Measurements from ENCODE around the gene PODN.

The PODN gene

GRCh38 chr1:53049574-53049967 lies 12.4 kb upstream of the PODN start:
- WGBS = 100% methylated on average over 3 of the region's 3 CpGs
- no peak overlapping the region for H3K4ac ChIP-seq (ENCODE audit: low read depth in 1 of 2, low read length in 2 of 2)
- no peak overlapping the region for H4K8ac ChIP-seq (ENCODE audit: low read length)
- no peak overlapping the region for H3K23ac ChIP-seq (ENCODE audit: low read length in 2 of 2)
- peak overlapping the region; percentile 18 for H3K9ac ChIP-seq (ENCODE audit: low read length)
- H2BK15ac ChIP-seq (ENCODE audit: low read depth, poor library complexity, severe bottlenecking) = no peak overlapping the region
- no peak overlapping the region for H3K27ac ChIP-seq (ENCODE audit: low read length, poor library complexity, severe bottlenecking)
- H2AFZ ChIP-seq (ENCODE audit: low read depth, low read length) = no peak overlapping the region
- no peaks in the 10 kb centered on the region for H3K27me3 ChIP-seq (ENCODE audit: control insufficient read depth in 1 of 2, insufficient read depth in 1 of 2, low read length in 2 of 2)
- no peak overlapping the region for H3K4me3 ChIP-seq (ENCODE audit: insufficient read depth in 1 of 2, low read depth in 1 of 2, low read length in 2 of 2)
- H3K14ac ChIP-seq (ENCODE audit: low read length in 2 of 2) = no peak overlapping the region
- H2BK120ac ChIP-seq (ENCODE audit: low read depth, low read length) = no peak overlapping the region
- no peak overlapping the region for H3K18ac ChIP-seq (ENCODE audit: low read depth in 1 of 2, low read length in 2 of 2)
- peaks cover 11 to 71% of the 10 kb centered on the region in 2 experiments for H3K36me3 ChIP-seq (ENCODE audit: control insufficient read depth in 1 of 2, insufficient read depth in 2 of 2, low read depth in 1 of 2, low read length in 2 of 2)
- H2AK5ac ChIP-seq (ENCODE audit: low read length, severe bottlenecking) = no peak overlapping the region
- DNase-seq = no peak
- peaks cover 3% of the 10 kb centered on the region for H3K79me1 ChIP-seq (replicated peaks; ENCODE audit: low read length, poor library complexity, severe bottlenecking)
- peaks cover 7% of the 10 kb centered on the region for H3K4me1 ChIP-seq (ENCODE audit: control insufficient read depth, insufficient read depth, low read depth, low read length)
- H3K9me3 ChIP-seq (ENCODE audit: control insufficient read depth, low read length) = no peaks in the 10 kb centered on the region
- no peak overlapping the region for H3K4me2 ChIP-seq (ENCODE audit: low read length, poor library complexity, severe bottlenecking)
- no peak overlapping the region for H4K91ac ChIP-seq (ENCODE audit: low read length)
- H2BK5ac ChIP-seq (ENCODE audit: low read depth, low read length, poor library complexity, severe bottlenecking) = no peak overlapping the region
- no peak overlapping the region for H2BK12ac ChIP-seq (ENCODE audit: low read length in 2 of 2)

- no CpG with 5 or more reads among the region's 2 CpGs for WGBS
- no peak overlapping the region for H2AFZ ChIP-seq (ENCODE audit: low read depth, low read length)
- no peak overlapping the region for H3K4me2 ChIP-seq (ENCODE audit: low read length, poor library complexity, severe bottlenecking)
- no peak overlapping the region for H2AK5ac ChIP-seq (ENCODE audit: low read length, severe bottlenecking)
- H3K23ac ChIP-seq (ENCODE audit: low read length in 2 of 2) = no peak overlapping the region
- no peak overlapping the region for H3K4ac ChIP-seq (ENCODE audit: low read depth in 1 of 2, low read length in 2 of 2)
- H4K91ac ChIP-seq (ENCODE audit: low read length) = no peak overlapping the region
- H2BK120ac ChIP-seq (ENCODE audit: low read depth, low read length) = no peak overlapping the region
- DNase-seq = no peak
- no peak overlapping the region for H2BK15ac ChIP-seq (ENCODE audit: low read depth, poor library complexity, severe bottlenecking)
- H3K27me3 ChIP-seq (ENCODE audit: control insufficient read depth in 1 of 2, insufficient read depth in 1 of 2, low read length in 2 of 2) = no peaks in the 10 kb centered on the region
- H3K36me3 ChIP-seq (ENCODE audit: control insufficient read depth in 1 of 2, insufficient read depth in 2 of 2, low read depth in 1 of 2, low read length in 2 of 2) = peaks cover 11 to 73% of the 10 kb centered on the region in 2 experiments
- H3K9me3 ChIP-seq (ENCODE audit: control insufficient read depth, low read length) = no peaks in the 10 kb centered on the region
- peak overlapping the region; percentile 18 for H3K9ac ChIP-seq (ENCODE audit: low read length)
- no peak overlapping the region for H3K27ac ChIP-seq (ENCODE audit: low read length, poor library complexity, severe bottlenecking)
- H3K79me1 ChIP-seq (replicated peaks; ENCODE audit: low read length, poor library complexity, severe bottlenecking) = no peaks in the 10 kb centered on the region
- H2BK12ac ChIP-seq (ENCODE audit: low read length in 2 of 2) = no peak overlapping the region
- H3K4me1 ChIP-seq (ENCODE audit: control insufficient read depth, insufficient read depth, low read depth, low read length) = peaks cover 7% of the 10 kb centered on the region
- H2BK5ac ChIP-seq (ENCODE audit: low read depth, low read length, poor library complexity, severe bottlenecking) = no peak overlapping the region
- no peak overlapping the region for H3K4me3 ChIP-seq (ENCODE audit: insufficient read depth in 1 of 2, low read depth in 1 of 2, low read length in 2 of 2)
- H3K18ac ChIP-seq (ENCODE audit: low read depth in 1 of 2, low read length in 2 of 2) = no peak overlapping the region
- H4K8ac ChIP-seq (ENCODE audit: low read length) = no peak overlapping the region
- H3K14ac ChIP-seq (ENCODE audit: low read length in 2 of 2) = no peak overlapping the region
Observed at GRCh38 chr1:53050310-53050709, 11.7 kb upstream of the PODN start.

- Histone ChIP-seq H3K9me3 (ENCODE audit: control insufficient read depth, low read length) (no peaks in the 10 kb centered on the region), H3K4me2 (ENCODE audit: low read length, poor library complexity, severe bottlenecking) (no peak overlapping the region), H3K4ac (ENCODE audit: low read depth in 1 of 2, low read length in 2 of 2) (no peak overlapping the region), H4K91ac (ENCODE audit: low read length) (no peak overlapping the region), H2BK15ac (ENCODE audit: low read depth, poor library complexity, severe bottlenecking) (no peak overlapping the region), H2AFZ (ENCODE audit: low read depth, low read length) (no peak overlapping the region), H3K27me3 (ENCODE audit: control insufficient read depth in 1 of 2, insufficient read depth in 1 of 2, low read length in 2 of 2) (no peaks in the 10 kb centered on the region), H3K4me1 (ENCODE audit: control insufficient read depth, insufficient read depth, low read depth, low read length) (peaks cover 7% of the 10 kb centered on the region), H3K14ac (ENCODE audit: low read length in 2 of 2) (no peak overlapping the region), H2BK5ac (ENCODE audit: low read depth, low read length, poor library complexity, severe bottlenecking) (no peak overlapping the region), H4K8ac (ENCODE audit: low read length) (no peak overlapping the region), H2BK12ac (ENCODE audit: low read length in 2 of 2) (no peak overlapping the region), H3K23ac (ENCODE audit: low read length in 2 of 2) (no peak overlapping the region), H3K27ac (ENCODE audit: low read length, poor library complexity, severe bottlenecking) (no peak overlapping the region), H3K4me3 (ENCODE audit: insufficient read depth in 1 of 2, low read depth in 1 of 2, low read length in 2 of 2) (no peak overlapping the region), H3K36me3 (ENCODE audit: control insufficient read depth in 1 of 2, insufficient read depth in 2 of 2, low read depth in 1 of 2, low read length in 2 of 2) (peaks cover 11 to 68% of the 10 kb centered on the region in 2 experiments), H3K79me1 (replicated peaks; ENCODE audit: low read length, poor library complexity, severe bottlenecking) (no peaks in the 10 kb centered on the region), H3K9ac (ENCODE audit: low read length) (no peak overlapping the region), H3K18ac (ENCODE audit: low read depth in 1 of 2, low read length in 2 of 2) (no peak overlapping the region), H2BK120ac (ENCODE audit: low read depth, low read length) (no peak overlapping the region), H2AK5ac (ENCODE audit: low read length, severe bottlenecking) (no peak overlapping the region)
- no peak for DNase-seq
- 39% methylated on average over 1 of the region's 1 CpG for WGBS
Observed at GRCh38 chr1:53051676-53052075, 10.3 kb upstream of the PODN start.

- Histone ChIP-seq H3K9me3 (ENCODE audit: control insufficient read depth, low read length) (no peaks in the 10 kb centered on the region), H2BK5ac (ENCODE audit: low read depth, low read length, poor library complexity, severe bottlenecking) (no peak overlapping the region), H3K4me3 (ENCODE audit: insufficient read depth in 1 of 2, low read depth in 1 of 2, low read length in 2 of 2) (no peak overlapping the region), H3K27me3 (ENCODE audit: control insufficient read depth in 1 of 2, insufficient read depth in 1 of 2, low read length in 2 of 2) (peaks cover 0 to 11% of the 10 kb centered on the region in 2 experiments), H3K79me1 (replicated peaks; ENCODE audit: low read length, poor library complexity, severe bottlenecking) (no peaks in the 10 kb centered on the region), H3K4ac (ENCODE audit: low read depth in 1 of 2, low read length in 2 of 2) (no peak overlapping the region), H3K4me1 (ENCODE audit: control insufficient read depth, insufficient read depth, low read depth, low read length) (peaks cover 6% of the 10 kb centered on the region), H2BK15ac (ENCODE audit: low read depth, poor library complexity, severe bottlenecking) (no peak overlapping the region), H4K91ac (ENCODE audit: low read length) (no peak overlapping the region), H2BK120ac (ENCODE audit: low read depth, low read length) (no peak overlapping the region), H3K18ac (ENCODE audit: low read depth in 1 of 2, low read length in 2 of 2) (no peak overlapping the region), H3K4me2 (ENCODE audit: low read length, poor library complexity, severe bottlenecking) (no peak overlapping the region), H3K36me3 (ENCODE audit: control insufficient read depth in 1 of 2, insufficient read depth in 2 of 2, low read depth in 1 of 2, low read length in 2 of 2) (peaks cover 6 to 26% of the 10 kb centered on the region in 2 experiments), H3K9ac (ENCODE audit: low read length) (no peak overlapping the region), H2BK12ac (ENCODE audit: low read length in 2 of 2) (no peak overlapping the region), H4K8ac (ENCODE audit: low read length) (no peak overlapping the region), H2AFZ (ENCODE audit: low read depth, low read length) (no peak overlapping the region), H2AK5ac (ENCODE audit: low read length, severe bottlenecking) (no peak overlapping the region), H3K23ac (ENCODE audit: low read length in 2 of 2) (no peak overlapping the region), H3K14ac (ENCODE audit: low read length in 2 of 2) (no peak overlapping the region), H3K27ac (ENCODE audit: low read length, poor library complexity, severe bottlenecking) (no peak overlapping the region)
- 81% methylated on average over 2 of the region's 2 CpGs for WGBS
- DNase-seq = peak; percentile 52
Observed at GRCh38 chr1:53057127-53057526, 4.9 kb upstream of the PODN start.

All from mesenchymal stem cell (in vitro differentiated cells and primary cell).